B cell (primary cell): ENCODE data around the gene HARBI1. TPM values are rescaled to one million over a fixed set of nuclear protein-coding genes. Genes with fewer than 3 reads are reported as not detected.

Experiments
- ATAC-seq: fragments of 200-7000 bp; cut with Tn5 transposase; one replicate; pipeline ENCODE4 v1.10.0; 2021; ENCODE audit warnings: low read depth, mild to moderate bottlenecking, moderate number of reproducible peaks, moderate library complexity
- CTCF ChIA-PET: fragments of 350-600 bp; sonication (Branson Sonifier 250); formaldehyde crosslinking; loops from one replicate; lab custom pipeline; 2021; ENCODE audit warnings: antibody characterized with exemption, inconsistent platforms; lab: Charles Lee
- POLR2A ChIA-PET: fragments of 350-600 bp; sonication (Branson Sonifier 250); formaldehyde crosslinking; loops from one replicate; lab custom pipeline; 2021; ENCODE audit warnings: antibody characterized with exemption; lab: Charles Lee
- DNase-seq: peaks from one replicate; pipeline ENCODE4 v3.0.0; 2013
- H2AFZ ChIP-seq: 2 replicates; pipeline ENCODE4 v1.6.1; 2012; ENCODE audit warnings: mild to moderate bottlenecking, low read depth, low read length; ENCODE audit not compliant: insufficient read depth, poor library complexity, severe bottlenecking
- H3K27ac ChIP-seq, 2 donors: 1 replicate in 1 of 2; 2 replicates in 1 of 2; pipeline ENCODE4 v1.5.1; 2012 to 2013; ENCODE audit warnings: low read length in 2 of 2, mild to moderate bottlenecking in 2 of 2, moderate library complexity in 1 of 2
- H3K27me3 ChIP-seq, 4 experiments: fragments of 200-600 bp in 1 of 4; sonication (generic) in 1 of 4; replicated peaks in 1 of 4; 1 replicate in 2 of 4; 2 replicates in 2 of 4; pipeline versions ENCODE4 v1.6.1 to v1.7.0; 2013 to 2016; ENCODE audit warnings: low read length in 3 of 4, mild to moderate bottlenecking in 2 of 4, mixed read lengths in 1 of 4, moderate library complexity in 1 of 4; ENCODE audit not compliant: insufficient read depth in 4 of 4, control insufficient read depth in 3 of 4; ENCODE audit errors: control extremely low read depth in 1 of 4
- H3K36me3 ChIP-seq, 2 experiments: replicated peaks in 1 of 2; 1 replicate in 1 of 2; 2 replicates in 1 of 2; pipeline versions ENCODE4 v1.6.1 to v1.7.1; 2013; ENCODE audit warnings: low read length in 1 of 2; ENCODE audit not compliant: insufficient read depth in 2 of 2, control insufficient read depth in 1 of 2; ENCODE audit errors: control extremely low read depth in 1 of 2, extremely low read depth in 1 of 2
- H3K4me1 ChIP-seq, 2 donors: fragments of 200-600 bp in 1 of 2; sonication (generic) in 1 of 2; 1 replicate in 1 of 2; 2 replicates in 1 of 2; pipeline versions ENCODE4 v1.5.1 to v1.6.1; 2013 to 2017; ENCODE audit warnings: low read length in 2 of 2; ENCODE audit not compliant: control insufficient read depth in 2 of 2, insufficient read depth in 2 of 2
- H3K4me2 ChIP-seq: replicated peaks from 2 replicates; pipeline ENCODE3; 2012; ENCODE audit warnings: mild to moderate bottlenecking, low read depth, low read length; ENCODE audit not compliant: poor library complexity, severe bottlenecking
- H3K4me3 ChIP-seq, 5 experiments: fragments of 200-600 bp in 1 of 5; sonication (generic) in 1 of 5; 1 replicate in 3 of 5; 2 replicates in 2 of 5; pipeline versions ENCODE4 v1.5.1 to v1.7.0; 2011 to 2016; ENCODE audit warnings: low read length in 4 of 5, mild to moderate bottlenecking in 4 of 5, low read depth in 2 of 5, control low read depth in 1 of 5, moderate library complexity in 1 of 5; ENCODE audit not compliant: insufficient read depth in 1 of 5; ENCODE audit errors: control extremely low read depth in 1 of 5, extremely low read depth in 1 of 5
- H3K79me2 ChIP-seq: fragments of 200-600 bp; sonication (generic); one replicate; pipeline ENCODE4 v1.6.0; 2016; ENCODE audit warnings: low read length; ENCODE audit not compliant: control insufficient read depth, insufficient read depth
- H3K9ac ChIP-seq: fragments of 200-600 bp; sonication (generic); 2 replicates; pipeline ENCODE4 v1.6.1; 2017; ENCODE audit warnings: mild to moderate bottlenecking, low read length, moderate library complexity
- H3K9me3 ChIP-seq, 3 donors: one replicate each; pipeline versions ENCODE4 v1.6.1 to v1.7.1; 2013; ENCODE audit warnings: low read length in 2 of 3; ENCODE audit not compliant: control insufficient read depth in 2 of 3, insufficient read depth in 1 of 3; ENCODE audit errors: control extremely low read depth in 1 of 3
- H4K20me1 ChIP-seq: 2 replicates; pipeline ENCODE4 v1.6.0; 2012; ENCODE audit warnings: mild to moderate bottlenecking, low read length; ENCODE audit not compliant: insufficient read depth, control insufficient read depth, poor library complexity, severe bottlenecking
- H3K27ac Mint-ChIP-seq: one replicate; pipeline ENCODE4 v1.8.0; 2021; ENCODE audit warnings: mixed read lengths
- H3K27me3 Mint-ChIP-seq: one replicate; pipeline ENCODE4 v1.8.0; 2021; ENCODE audit warnings: mixed read lengths
- H3K4me1 Mint-ChIP-seq: one replicate; pipeline ENCODE4 v1.8.0; 2021; ENCODE audit warnings: mixed read lengths
- H3K4me3 Mint-ChIP-seq: one replicate; pipeline ENCODE4 v1.8.0; 2021; ENCODE audit warnings: mixed read lengths
- H3K9me3 Mint-ChIP-seq: one replicate; pipeline ENCODE4 v1.8.0; 2022; ENCODE audit warnings: mixed read lengths; ENCODE audit not compliant: insufficient read depth
- EZH2 ChIP-seq: IDR thresholded peaks from 2 replicates; pipeline ENCODE4 v1.6.1; 2012; ENCODE audit warnings: borderline replicate concordance, low read depth, mild to moderate bottlenecking, moderate library complexity, low read length; ENCODE audit not compliant: insufficient read depth, poor library complexity, severe bottlenecking
- intact Hi-C: fragments of 100-400 bp; cut with micrococcal nuclease; formaldehyde crosslinking; loops from one replicate; pipeline ENCODE4 v1.10.0; 2022
- polyA plus RNA-seq: library from polyadenylated mRNA; depleted of rRNA; stranded (reverse); fragments of >200 nt; gene quantifications from 2 replicates; pipeline ENCODE4 v1.2.3, GENCODE V29; 2012
- total RNA-seq, 2 donors: library from RNA; stranded (reverse); fragments of 120-200 nt in 1 of 2; gene quantifications; 1 replicate in 1 of 2; 2 replicates in 1 of 2; pipeline versions ENCODE4 v1.2.3 to v1.2.4, GENCODE V29; 2013 to 2022
- TF ChIP-seq, protein P1 (sequence below): fragments of 200-600 bp; IDR thresholded peaks from one replicate; pipeline ENCODE4 v1.8.0; 2022; ENCODE audit warnings: antibody characterized with exemption, mild to moderate bottlenecking

Gene HARBI1
- total and polyA plus RNA-seq, 2 donors (not counting 1 experiment from before 2014, with no cell fraction given) = 7.7 to 8.0 TPM

- TF ChIP-seq, protein P1, sequence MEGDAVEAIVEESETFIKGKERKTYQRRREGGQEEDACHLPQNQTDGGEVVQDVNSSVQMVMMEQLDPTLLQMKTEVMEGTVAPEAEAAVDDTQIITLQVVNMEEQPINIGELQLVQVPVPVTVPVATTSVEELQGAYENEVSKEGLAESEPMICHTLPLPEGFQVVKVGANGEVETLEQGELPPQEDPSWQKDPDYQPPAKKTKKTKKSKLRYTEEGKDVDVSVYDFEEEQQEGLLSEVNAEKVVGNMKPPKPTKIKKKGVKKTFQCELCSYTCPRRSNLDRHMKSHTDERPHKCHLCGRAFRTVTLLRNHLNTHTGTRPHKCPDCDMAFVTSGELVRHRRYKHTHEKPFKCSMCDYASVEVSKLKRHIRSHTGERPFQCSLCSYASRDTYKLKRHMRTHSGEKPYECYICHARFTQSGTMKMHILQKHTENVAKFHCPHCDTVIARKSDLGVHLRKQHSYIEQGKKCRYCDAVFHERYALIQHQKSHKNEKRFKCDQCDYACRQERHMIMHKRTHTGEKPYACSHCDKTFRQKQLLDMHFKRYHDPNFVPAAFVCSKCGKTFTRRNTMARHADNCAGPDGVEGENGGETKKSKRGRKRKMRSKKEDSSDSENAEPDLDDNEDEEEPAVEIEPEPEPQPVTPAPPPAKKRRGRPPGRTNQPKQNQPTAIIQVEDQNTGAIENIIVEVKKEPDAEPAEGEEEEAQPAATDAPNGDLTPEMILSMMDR = no peak
- TF ChIP-seq EZH2 = no peak
- H3K27ac ChIP-seq = no peak overlapping the region
- CTCF ChIA-PET = no interaction called here
- Mint-ChIP-seq H3K27ac (no peak overlapping the region), H3K27me3 (no peaks in the 10 kb centered on the region), H3K4me3 (no peak overlapping the region), H3K9me3 (no peaks in the 10 kb centered on the region), H3K4me1 (no peaks in the 10 kb centered on the region)
- no peak overlapping the region for H3K4me3 ChIP-seq
- H3K9ac ChIP-seq = no peak overlapping the region
- POLR2A ChIA-PET = no interaction called here
- H3K27me3 ChIP-seq = no peaks in the 10 kb centered on the region
- no peaks in the 10 kb centered on the region for H3K4me1 ChIP-seq
- no peak overlapping the region for H2AFZ ChIP-seq
- peaks cover 9 to 84% of the 10 kb centered on the region in 2 experiments for H3K36me3 ChIP-seq
- no peaks in the 10 kb centered on the region for H4K20me1 ChIP-seq
- intact Hi-C loops = no loop called here
- DNase-seq = no peak
- ATAC-seq = no peak
- H3K9me3 ChIP-seq = no peaks in the 10 kb centered on the region
- no peaks in the 10 kb centered on the region for H3K79me2 ChIP-seq
- H3K4me2 ChIP-seq = no peak overlapping the region
Measured at GRCh38 chr11:46662366-46662765, 45.3 kb upstream of the HARBI1 start.

DNA sequence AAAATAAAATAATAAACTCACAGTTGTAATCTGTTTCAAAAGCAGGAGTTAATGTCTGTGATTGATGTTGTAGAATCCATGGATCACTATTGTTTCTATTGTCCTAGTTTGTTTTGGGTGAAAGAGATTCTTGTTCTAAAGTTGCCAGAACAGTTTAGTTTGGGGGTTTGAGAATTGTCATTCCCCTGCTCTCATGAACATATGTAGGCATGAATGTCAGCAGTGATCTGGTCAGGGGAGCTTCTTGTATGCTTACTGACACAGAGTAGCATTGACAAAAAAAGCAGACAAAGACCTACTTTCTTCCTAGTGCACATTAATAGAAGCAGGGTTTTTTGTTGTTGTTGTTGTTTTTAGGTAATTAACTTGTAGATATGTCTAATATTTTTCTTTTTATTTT lies 44.8 kb upstream of the HARBI1 start:
- ChIA-PET POLR2A (no interaction called here), CTCF (no interaction called here)
- no peak overlapping the region for H3K27ac ChIP-seq
- H2AFZ ChIP-seq = no peak overlapping the region
- Mint-ChIP-seq H3K27ac (no peak overlapping the region), H3K4me1 (no peaks in the 10 kb centered on the region), H3K27me3 (no peaks in the 10 kb centered on the region), H3K9me3 (no peaks in the 10 kb centered on the region), H3K4me3 (no peak overlapping the region)
- no peak overlapping the region for H3K4me3 ChIP-seq
- H3K4me1 ChIP-seq = no peaks in the 10 kb centered on the region
- TF ChIP-seq, protein P1 = no peak
- TF ChIP-seq EZH2 = no peak
- H3K27me3 ChIP-seq = no peaks in the 10 kb centered on the region
- ATAC-seq (no peak), DNase-seq (no peak)
- no peaks in the 10 kb centered on the region for H4K20me1 ChIP-seq
- H3K9ac ChIP-seq = no peak overlapping the region
- intact Hi-C loops = no loop called here
- no peaks in the 10 kb centered on the region for H3K79me2 ChIP-seq
- no peaks in the 10 kb centered on the region for H3K9me3 ChIP-seq
- no peak overlapping the region for H3K4me2 ChIP-seq
- H3K36me3 ChIP-seq = peaks cover 10 to 84% of the 10 kb centered on the region in 2 experiments
